RWPE2 (cell line): ENCODE results near the gene SCUBE1.

Source experiments
- ATAC-seq: fragments of 200-7000 bp; cut with Tn5 transposase; 3 replicates; pipeline ENCODE4 v1.9.1; 2021; ENCODE audit warnings: low read depth
- DNase-seq: peaks from one replicate; pipeline ENCODE4 v3.0.0-alpha.2; 2020; ENCODE audit warnings: low spot score
- H3K27ac ChIP-seq: fragments of 450-650 bp; 2 replicates; pipeline ENCODE4 v1.5.1; 2017; ENCODE audit warnings: mild to moderate bottlenecking; ENCODE audit not compliant: poor library complexity, severe bottlenecking
- H3K27me3 ChIP-seq: fragments of 250-450 bp; sonication (Bioruptor Pico); 2 replicates; pipeline ENCODE4 v1.5.1; 2021; ENCODE audit warnings: mild to moderate bottlenecking, moderate library complexity; ENCODE audit not compliant: insufficient read depth, poor library complexity, severe bottlenecking
- H3K36me3 ChIP-seq: fragments of 250-450 bp; sonication (Bioruptor Pico); 2 replicates; pipeline ENCODE4 v1.5.1; 2020; ENCODE audit warnings: low read depth, mild to moderate bottlenecking, moderate library complexity
- H3K4me1 ChIP-seq: fragments of 250-450 bp; sonication (Bioruptor Pico); 2 replicates; pipeline ENCODE4 v1.5.1; 2021; ENCODE audit warnings: mild to moderate bottlenecking, moderate library complexity; ENCODE audit not compliant: insufficient read depth, poor library complexity, severe bottlenecking
- H3K4me3 ChIP-seq: fragments of 250-450 bp; sonication (Bioruptor Pico); 2 replicates; pipeline ENCODE4 v1.5.1; 2021; ENCODE audit warnings: mild to moderate bottlenecking, moderate library complexity; ENCODE audit not compliant: severe bottlenecking
- H3K9me3 ChIP-seq: fragments of 250-450 bp; sonication (Bioruptor Pico); 2 replicates; pipeline ENCODE4 v1.5.1; 2021; ENCODE audit warnings: mild to moderate bottlenecking, moderate library complexity; ENCODE audit not compliant: severe bottlenecking
- TF ChIP-seq, protein P1 (sequence below): fragments of 450-650 bp; IDR thresholded peaks from one replicate; pipeline ENCODE4 v1.5.1; 2017; ENCODE audit warnings: mild to moderate bottlenecking, moderate library complexity; ENCODE audit not compliant: poor library complexity, severe bottlenecking

Gene SCUBE1

DNA sequence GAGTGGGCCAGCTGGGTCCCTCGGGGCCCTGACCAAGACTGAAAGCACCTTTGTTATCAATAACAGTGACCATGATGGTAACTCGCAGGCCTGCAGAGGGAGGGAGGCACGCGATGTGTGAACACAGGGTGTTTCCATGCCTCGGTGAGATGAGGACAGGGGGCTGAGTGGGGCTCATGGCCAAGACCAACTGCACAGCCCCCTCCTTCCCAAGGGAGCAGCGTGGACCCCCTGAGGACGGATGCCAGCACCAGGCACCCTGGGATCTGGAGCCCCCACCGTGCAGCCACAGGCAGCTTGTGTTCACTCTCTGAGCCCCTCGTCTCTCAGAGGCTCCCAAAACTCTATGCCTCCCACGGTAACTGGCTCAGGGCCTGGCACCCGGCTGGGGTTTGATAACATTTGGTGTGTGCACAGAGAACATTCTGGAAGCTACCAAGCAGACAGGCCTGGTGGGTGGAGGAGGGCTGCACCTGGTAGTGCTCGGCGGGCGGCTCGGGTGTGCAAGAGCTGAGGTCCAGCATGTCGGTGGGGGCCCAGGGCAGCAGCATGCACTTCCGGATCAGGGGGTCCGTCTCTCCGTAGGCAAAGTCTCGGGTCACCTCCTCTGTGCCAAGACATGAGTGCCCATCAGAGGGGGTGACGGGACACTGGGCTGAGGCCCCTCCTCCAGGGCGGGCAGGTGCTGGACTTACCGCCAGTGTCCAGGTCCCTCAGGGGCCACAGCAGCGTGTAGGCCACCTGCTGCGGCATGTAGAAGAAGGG, 163.8 kb downstream of the SCUBE1 start:
- Histone ChIP-seq H3K4me1 (peaks cover 5% of the 10 kb centered on the region), H3K27me3 (no peaks in the 10 kb centered on the region), H3K4me3 (no peak overlapping the region), H3K9me3 (no peaks in the 10 kb centered on the region), H3K27ac (no peak overlapping the region), H3K36me3 (peaks cover 70% of the 10 kb centered on the region)
- TF ChIP-seq, protein P1, sequence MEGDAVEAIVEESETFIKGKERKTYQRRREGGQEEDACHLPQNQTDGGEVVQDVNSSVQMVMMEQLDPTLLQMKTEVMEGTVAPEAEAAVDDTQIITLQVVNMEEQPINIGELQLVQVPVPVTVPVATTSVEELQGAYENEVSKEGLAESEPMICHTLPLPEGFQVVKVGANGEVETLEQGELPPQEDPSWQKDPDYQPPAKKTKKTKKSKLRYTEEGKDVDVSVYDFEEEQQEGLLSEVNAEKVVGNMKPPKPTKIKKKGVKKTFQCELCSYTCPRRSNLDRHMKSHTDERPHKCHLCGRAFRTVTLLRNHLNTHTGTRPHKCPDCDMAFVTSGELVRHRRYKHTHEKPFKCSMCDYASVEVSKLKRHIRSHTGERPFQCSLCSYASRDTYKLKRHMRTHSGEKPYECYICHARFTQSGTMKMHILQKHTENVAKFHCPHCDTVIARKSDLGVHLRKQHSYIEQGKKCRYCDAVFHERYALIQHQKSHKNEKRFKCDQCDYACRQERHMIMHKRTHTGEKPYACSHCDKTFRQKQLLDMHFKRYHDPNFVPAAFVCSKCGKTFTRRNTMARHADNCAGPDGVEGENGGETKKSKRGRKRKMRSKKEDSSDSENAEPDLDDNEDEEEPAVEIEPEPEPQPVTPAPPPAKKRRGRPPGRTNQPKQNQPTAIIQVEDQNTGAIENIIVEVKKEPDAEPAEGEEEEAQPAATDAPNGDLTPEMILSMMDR, result no peak
- ATAC-seq, result no peak
- no peak for DNase-seq

DNA sequence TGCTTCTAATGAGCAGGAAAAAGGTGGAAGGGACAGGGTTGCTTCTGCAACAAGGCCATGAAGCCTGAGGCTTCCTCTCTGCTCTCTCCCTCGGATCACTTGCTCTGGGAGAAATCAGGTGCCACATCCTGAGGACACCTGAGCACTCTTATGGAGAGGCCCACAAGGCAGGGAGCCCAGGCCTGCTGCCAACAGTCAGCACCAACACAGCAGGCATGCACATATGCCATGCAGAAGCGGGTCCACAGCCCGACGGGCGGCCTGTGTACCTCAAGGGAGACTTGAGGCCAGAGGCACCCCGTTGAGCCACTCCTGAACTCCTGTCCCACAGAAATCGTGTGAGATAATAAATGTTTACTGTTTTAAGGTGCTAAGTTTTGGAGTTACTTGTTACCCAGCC, 165.7 kb downstream of the SCUBE1 start:
- Histone ChIP-seq H3K27ac (no peak overlapping the region), H3K9me3 (no peaks in the 10 kb centered on the region), H3K4me3 (no peak overlapping the region), H3K36me3 (peaks cover 74% of the 10 kb centered on the region), H3K27me3 (no peaks in the 10 kb centered on the region), H3K4me1 (no peaks in the 10 kb centered on the region)
- peak; percentile 17 for DNase-seq
- TF ChIP-seq, protein P1, result no peak
- ATAC-seq, result no peak

DNA sequence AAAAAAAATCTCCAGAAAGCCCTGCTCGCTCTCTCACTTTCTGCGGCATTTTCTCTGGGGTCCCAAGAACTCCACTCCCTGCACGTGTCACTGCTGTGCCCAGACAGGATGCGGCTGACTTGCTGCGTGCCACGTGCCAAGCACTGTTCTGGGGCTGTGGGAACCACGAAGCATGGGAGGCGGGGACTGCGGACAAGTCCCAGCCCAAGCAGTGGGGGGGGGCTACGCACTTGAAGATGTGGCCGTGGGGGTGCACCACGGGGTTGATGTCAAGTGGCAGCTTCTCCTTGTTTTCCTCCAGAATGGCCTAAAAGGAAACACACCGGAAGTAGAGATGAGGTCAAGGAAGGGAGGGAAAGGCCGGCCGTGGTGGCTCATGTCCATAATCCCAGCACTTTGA, 167.1 kb downstream of the SCUBE1 start:
- Histone ChIP-seq H3K27ac (no peak overlapping the region), H3K9me3 (no peaks in the 10 kb centered on the region), H3K4me1 (no peaks in the 10 kb centered on the region), H3K27me3 (no peaks in the 10 kb centered on the region), H3K4me3 (no peak overlapping the region), H3K36me3 (peaks cover 72% of the 10 kb centered on the region)
- DNase-seq (peak; percentile 57), ATAC-seq (no peak)
- TF ChIP-seq, protein P1, result no peak

DNA sequence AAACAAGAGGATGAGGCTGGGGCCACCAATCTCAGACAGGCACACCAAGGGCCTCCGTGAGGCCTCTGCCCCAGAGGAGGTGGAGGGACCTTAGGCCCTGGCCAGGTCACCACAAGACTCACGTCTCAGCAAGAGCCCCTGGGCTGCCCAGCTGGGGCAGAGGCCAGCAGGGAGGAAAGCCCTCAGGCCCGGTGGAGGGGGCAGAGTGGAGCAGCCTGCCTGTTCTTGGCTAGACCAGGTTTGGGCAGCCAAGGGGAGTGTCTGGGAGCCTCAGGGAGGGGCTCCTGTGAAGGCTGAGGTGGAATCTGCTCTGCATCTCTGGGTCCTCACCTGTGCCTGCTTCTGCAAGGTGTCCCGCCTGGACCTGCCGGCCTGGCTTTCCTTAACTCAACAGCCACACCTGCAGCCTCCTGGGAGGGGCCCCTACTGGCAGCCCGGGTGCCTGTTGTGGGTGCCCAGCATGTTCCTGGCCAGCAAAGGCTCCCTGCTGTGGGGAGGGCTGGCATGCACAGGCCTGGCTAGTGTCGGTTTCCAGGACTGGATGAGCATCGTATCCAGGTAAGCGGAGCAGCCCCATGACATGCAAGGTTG, 168.1 kb downstream of the SCUBE1 start:
- no peak overlapping the region for H3K4me3 ChIP-seq
- no peaks in the 10 kb centered on the region for H3K27me3 ChIP-seq
- ATAC-seq, result peak; percentile 18; the same call in 2 of the 3 replicates
- H3K36me3 ChIP-seq, result peaks cover 74% of the 10 kb centered on the region
- no peaks in the 10 kb centered on the region for H3K9me3 ChIP-seq
- TF ChIP-seq, protein P1, result no peak
- no peak overlapping the region for H3K27ac ChIP-seq
- no peaks in the 10 kb centered on the region for H3K4me1 ChIP-seq
- DNase-seq, result no peak
